Stimulated activated CD4-positive, alpha-beta T cell treated with anti-CD3 and anti-CD28 coated beads, Interleukin-12 subunit alpha, Interleukin-12 subunit beta, amount 100 ng/mL, for 48 hours (primary cell): ENCODE measurements around the gene ASB8.
"Not testable (repeated sequence)": the region's sequence is repeated elsewhere in the genome, so short reads cannot be mapped to it uniquely, and the experiment has no call there.

Source experiments
- DNase-seq, 3 donors: peaks; one replicate each; pipeline ENCODE4 v3.0.0-alpha.2; 2020; ENCODE audit warnings: low read depth in 2 of 3, low spot score in 1 of 3

The ASB8 gene

GRCh38 chr12:48183091-48183875 lies 26.0 kb upstream of the ASB8 start, which contains the start of gene CCDC184:
TSS of gene CCDC184 (plus strand) at chr12:48183644. CDS start at chr12:48184123, 479 bp downstream.
- DNase-seq = peak in 2 of 3 donors; percentile 55 to 58

GRCh38 chr12:48182631-48183030 lies 25.3 kb upstream of the ASB8 start:
- DNase-seq = no peak

GRCh38 chr12:48180857-48181495 lies 23.7 kb upstream of the ASB8 start:
- DNase-seq = no peak

GRCh38 chr12:48180424-48180823 lies 23.1 kb upstream of the ASB8 start:
- no peak for DNase-seq

- no peak for DNase-seq
These were observed 22.2 kb upstream of the ASB8 start for GRCh38 chr12:48179466-48179865.

- DNase-seq = no peak
These were observed 20.7 kb upstream of the ASB8 start for GRCh38 chr12:48177982-48178381.

- no peak for DNase-seq
These were observed 19.1 kb upstream of the ASB8 start for GRCh38 chr12:48176417-48176751.

- no peak for DNase-seq
These were observed 18.5 kb upstream of the ASB8 start for GRCh38 chr12:48175613-48176416.

GRCh38 chr12:48169011-48169410 lies 11.7 kb upstream of the ASB8 start:
- DNase-seq = no peak

GRCh38 chr12:48165089-48165981 lies 8.0 kb upstream of the ASB8 start:
- DNase-seq = peak in 2 of 3 donors; percentile 20 to 63

GRCh38 chr12:48164451-48164850 lies 7.1 kb upstream of the ASB8 start:
- DNase-seq = no peak

GRCh38 chr12:48163150-48163747 lies 5.9 kb upstream of the ASB8 start:
- no peak for DNase-seq

- no peak for DNase-seq
These were observed 3.5 kb upstream of the ASB8 start for GRCh38 chr12:48160807-48161206.

GRCh38 chr12:48160046-48160445 lies 2.7 kb upstream of the ASB8 start:
- no peak for DNase-seq

- DNase-seq = peak in 2 of 3 donors; percentile 8 to 9
These were observed 615 bp upstream of the ASB8 start for GRCh38 chr12:48157889-48158370.

- no peak for DNase-seq
These were observed 680 bp downstream of the ASB8 start for GRCh38 chr12:48156652-48157017.

GRCh38 chr12:48155786-48156185 lies 1.5 kb downstream of the ASB8 start:
- DNase-seq = not testable (repeated sequence)

GRCh38 chr12:48151103-48151771 lies 6.1 kb downstream of the ASB8 start:
- DNase-seq = no peak

GRCh38 chr12:48145981-48146380 lies 11.3 kb downstream of the ASB8 start:
- DNase-seq = no peak

- no peak for DNase-seq
These were observed 13.4 kb downstream of the ASB8 start for GRCh38 chr12:48143898-48144297.
